Measurements from ENCODE around the gene FABP6. TPM values are rescaled to one million over a fixed set of nuclear protein-coding genes. Genes with fewer than 3 reads are reported as not detected.
"Not testable (repeated sequence)": the region's sequence is repeated elsewhere in the genome, so short reads cannot be mapped to it uniquely, and the experiment has no call there.

FABP6 gene
- total RNA-seq, 1 donor from 2014 or later, result 1.6 TPM

DNA sequence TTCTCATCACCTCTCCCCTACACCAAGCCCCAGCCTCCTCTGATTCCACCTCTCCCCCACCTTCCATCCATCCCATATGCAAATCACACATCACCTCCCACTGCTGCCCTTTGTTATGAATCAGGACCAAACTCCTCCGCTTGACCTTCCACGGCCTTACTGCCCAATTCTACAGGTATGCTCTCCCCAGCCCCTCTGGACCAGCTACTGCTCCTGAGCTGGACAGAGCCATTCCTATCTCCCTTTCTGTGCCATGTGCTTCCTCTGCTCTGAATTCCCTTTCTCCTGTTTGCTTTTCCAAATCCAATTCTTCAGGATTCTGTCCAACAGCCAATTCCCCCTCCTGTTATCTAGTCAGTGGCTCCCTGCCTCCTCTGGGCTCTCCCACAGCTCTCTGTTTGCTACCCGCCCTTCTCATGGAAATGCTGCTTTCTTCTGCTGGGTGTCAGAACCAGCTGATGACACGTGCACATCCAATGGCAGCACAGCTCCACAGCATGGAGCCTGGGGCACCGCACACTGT lies 8.3 kb downstream of the FABP6 start:
- H3K4me1 ChIP-seq, result peaks cover 5% of the 10 kb centered on the region
- no peak overlapping the region for H3K27ac ChIP-seq (replicated peaks)
- TF ChIP-seq, protein P1, sequence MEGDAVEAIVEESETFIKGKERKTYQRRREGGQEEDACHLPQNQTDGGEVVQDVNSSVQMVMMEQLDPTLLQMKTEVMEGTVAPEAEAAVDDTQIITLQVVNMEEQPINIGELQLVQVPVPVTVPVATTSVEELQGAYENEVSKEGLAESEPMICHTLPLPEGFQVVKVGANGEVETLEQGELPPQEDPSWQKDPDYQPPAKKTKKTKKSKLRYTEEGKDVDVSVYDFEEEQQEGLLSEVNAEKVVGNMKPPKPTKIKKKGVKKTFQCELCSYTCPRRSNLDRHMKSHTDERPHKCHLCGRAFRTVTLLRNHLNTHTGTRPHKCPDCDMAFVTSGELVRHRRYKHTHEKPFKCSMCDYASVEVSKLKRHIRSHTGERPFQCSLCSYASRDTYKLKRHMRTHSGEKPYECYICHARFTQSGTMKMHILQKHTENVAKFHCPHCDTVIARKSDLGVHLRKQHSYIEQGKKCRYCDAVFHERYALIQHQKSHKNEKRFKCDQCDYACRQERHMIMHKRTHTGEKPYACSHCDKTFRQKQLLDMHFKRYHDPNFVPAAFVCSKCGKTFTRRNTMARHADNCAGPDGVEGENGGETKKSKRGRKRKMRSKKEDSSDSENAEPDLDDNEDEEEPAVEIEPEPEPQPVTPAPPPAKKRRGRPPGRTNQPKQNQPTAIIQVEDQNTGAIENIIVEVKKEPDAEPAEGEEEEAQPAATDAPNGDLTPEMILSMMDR (IDR thresholded peaks at IDR 0.05; ENCODE audit: borderline replicate concordance), result no peak
- intact Hi-C loops (cut with micrococcal nuclease), result no loop called here
- no peak overlapping the region for H3K4me3 ChIP-seq
- DNase-seq, result no peak
- no peaks in the 10 kb centered on the region for H3K9me3 ChIP-seq (replicated peaks)
- no peaks in the 10 kb centered on the region for H3K36me3 ChIP-seq
- H3K27me3 ChIP-seq (ENCODE audit: low read depth), result peaks cover 5% of the 10 kb centered on the region

DNA sequence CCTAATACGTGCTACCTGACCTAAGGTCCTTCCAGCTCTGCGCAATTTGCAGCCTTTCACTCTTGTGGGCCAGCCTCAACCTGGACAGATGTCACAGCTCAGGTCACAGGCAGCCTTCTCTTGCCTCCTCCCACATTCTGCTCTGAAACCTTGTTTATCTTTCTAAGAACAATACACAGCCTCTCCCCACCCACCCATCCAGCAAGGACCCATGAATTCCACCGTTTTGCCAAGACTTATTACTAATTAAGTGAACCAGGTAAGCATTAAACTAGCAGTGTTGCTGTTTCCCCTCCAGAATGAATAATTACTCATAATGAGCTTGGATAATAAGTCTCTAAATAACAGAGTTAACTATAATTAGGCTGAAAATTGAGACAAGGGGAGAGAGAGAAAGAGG lies 11.0 kb downstream of the FABP6 start:
- Histone ChIP-seq H3K36me3 (no peaks in the 10 kb centered on the region), H3K27ac (replicated peaks) (no peak overlapping the region), H3K4me1 (no peaks in the 10 kb centered on the region), H3K27me3 (ENCODE audit: low read depth) (peaks cover 5% of the 10 kb centered on the region), H3K9me3 (replicated peaks) (no peaks in the 10 kb centered on the region), H3K4me3 (no peak overlapping the region)
- TF ChIP-seq, protein P1 (IDR thresholded peaks at IDR 0.05; ENCODE audit: borderline replicate concordance), result no peak
- no peak for DNase-seq
- intact Hi-C loops (cut with micrococcal nuclease), result no loop called here

DNA sequence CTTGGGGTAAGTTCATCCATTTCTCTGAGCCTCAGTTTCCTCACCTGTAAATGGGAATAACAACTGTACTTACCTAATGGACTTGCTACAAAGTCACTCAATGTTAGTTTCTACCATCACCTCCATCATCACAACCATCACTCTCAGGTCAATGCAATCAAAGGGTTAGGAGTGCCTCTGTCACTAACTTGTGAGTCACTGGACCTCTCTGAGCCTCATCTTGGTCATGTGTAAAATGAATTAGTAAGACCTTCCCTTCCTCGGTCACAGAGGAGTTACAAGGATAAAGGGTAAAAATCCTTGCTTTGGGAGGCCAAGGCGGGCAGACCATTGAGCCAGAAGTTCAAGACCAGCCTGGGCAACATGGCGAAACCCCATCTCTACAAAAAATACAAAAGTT lies 12.8 kb downstream of the FABP6 start:
- no peak for DNase-seq
- H3K36me3 ChIP-seq, result no peaks in the 10 kb centered on the region
- H3K9me3 ChIP-seq (replicated peaks), result no peaks in the 10 kb centered on the region
- no peaks in the 10 kb centered on the region for H3K4me1 ChIP-seq
- intact Hi-C loops (cut with micrococcal nuclease), result no loop called here
- H3K4me3 ChIP-seq, result no peak overlapping the region
- TF ChIP-seq, protein P1 (IDR thresholded peaks at IDR 0.05; ENCODE audit: borderline replicate concordance), result no peak
- no peak overlapping the region for H3K27ac ChIP-seq (replicated peaks)
- H3K27me3 ChIP-seq (ENCODE audit: low read depth), result peaks cover 5% of the 10 kb centered on the region

DNA sequence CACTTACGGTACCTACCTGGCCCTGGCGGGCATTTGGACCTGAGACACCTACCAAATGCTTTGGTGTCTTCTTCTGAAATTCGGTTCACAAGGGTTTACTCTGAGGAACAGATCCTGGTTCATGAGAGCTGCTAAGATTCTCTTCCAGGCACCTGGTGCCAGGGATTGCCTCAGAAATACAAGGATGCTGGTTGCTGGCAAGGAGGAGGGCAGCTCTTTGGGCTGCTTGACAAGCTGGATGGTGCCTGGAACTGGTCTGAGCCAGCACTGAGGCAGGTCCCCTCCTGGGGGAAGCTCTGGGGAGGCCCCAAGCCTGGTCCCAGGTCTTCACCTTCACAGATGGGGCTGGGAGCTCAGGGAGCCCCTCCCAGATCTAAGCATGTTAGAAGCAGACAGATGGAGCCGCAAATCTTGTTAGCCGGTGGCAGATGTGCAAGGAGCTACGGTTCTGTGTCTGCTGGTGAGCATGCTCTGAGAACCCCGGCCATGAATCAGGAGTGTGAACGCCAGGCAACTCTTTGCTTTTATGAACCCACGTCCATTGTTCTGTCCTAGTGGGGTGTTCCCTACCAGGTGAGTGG lies 16.3 kb downstream of the FABP6 start:
- intact Hi-C loops (cut with micrococcal nuclease), result no loop called here
- H3K27me3 ChIP-seq (ENCODE audit: low read depth), result no peaks in the 10 kb centered on the region
- no peaks in the 10 kb centered on the region for H3K36me3 ChIP-seq
- H3K27ac ChIP-seq (replicated peaks), result no peak overlapping the region
- TF ChIP-seq, protein P1 (IDR thresholded peaks at IDR 0.05; ENCODE audit: borderline replicate concordance), result no peak
- peaks cover 5% of the 10 kb centered on the region for H3K4me1 ChIP-seq
- no peak for DNase-seq
- no peak overlapping the region for H3K4me3 ChIP-seq
- no peaks in the 10 kb centered on the region for H3K9me3 ChIP-seq (replicated peaks)

DNA sequence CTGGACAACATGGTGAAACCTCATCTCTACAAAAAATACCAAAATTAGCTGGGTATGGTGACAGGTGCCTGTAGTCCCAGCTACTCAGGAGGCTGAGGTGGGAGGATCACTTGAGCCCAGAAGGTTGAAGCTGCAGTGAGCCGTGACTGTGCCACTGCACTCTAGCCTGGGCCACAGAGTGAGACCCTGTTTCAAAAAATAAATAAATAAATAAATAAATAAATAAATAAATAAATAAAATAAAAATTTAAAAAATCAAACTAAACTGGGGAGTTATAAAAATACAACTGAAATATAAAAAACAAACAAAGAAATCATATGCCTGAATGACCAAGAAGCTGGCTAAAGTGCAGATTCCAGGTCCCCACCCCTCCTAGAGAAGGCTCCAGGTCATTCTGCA lies 20.3 kb downstream of the FABP6 start:
- intact Hi-C loops (cut with micrococcal nuclease); DNase-seq; H3K4me3 ChIP-seq; H3K4me1 ChIP-seq; H3K9me3 ChIP-seq (replicated peaks); H3K27ac ChIP-seq (replicated peaks); H3K27me3 ChIP-seq (ENCODE audit: low read depth): not testable (repeated sequence)
- peaks cover 28% of the 10 kb centered on the region for H3K36me3 ChIP-seq

DNA sequence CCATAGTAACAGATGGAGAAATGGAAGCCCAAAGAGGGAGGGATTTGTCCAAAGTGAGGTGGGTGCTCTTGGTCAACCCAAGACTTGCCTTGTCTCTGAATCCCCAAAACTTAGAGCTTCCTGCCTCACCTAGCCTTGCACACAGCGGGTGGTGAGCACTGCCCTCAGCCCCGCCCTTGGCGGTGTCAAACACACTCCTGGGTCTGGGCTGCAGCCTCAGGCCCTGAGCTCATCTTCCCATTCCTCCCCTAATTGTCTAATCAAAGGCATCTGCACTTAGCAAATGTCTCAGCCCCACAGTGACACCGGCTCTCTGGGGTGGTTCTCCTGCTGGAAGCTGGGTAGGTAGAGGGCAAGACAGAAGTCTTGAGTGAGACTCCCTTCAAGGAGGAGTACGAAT lies 20.9 kb downstream of the FABP6 start:
- TF ChIP-seq, protein P1 (IDR thresholded peaks at IDR 0.05; ENCODE audit: borderline replicate concordance), result no peak
- intact Hi-C loops (cut with micrococcal nuclease), result no loop called here
- Histone ChIP-seq H3K9me3 (replicated peaks) (no peaks in the 10 kb centered on the region), H3K27me3 (ENCODE audit: low read depth) (no peaks in the 10 kb centered on the region), H3K36me3 (peaks cover 34% of the 10 kb centered on the region), H3K4me1 (peaks cover 5% of the 10 kb centered on the region), H3K27ac (replicated peaks) (no peak overlapping the region), H3K4me3 (no peak overlapping the region)
- DNase-seq, result no peak

Data from left ventricle myocardium inferior (tissue), 1 donor.